SK-N-SH treated with all-trans-retinoic acid at 6 μM for 48 hours (cell line): Measurements from ENCODE around the gene RRM1.

Source experiments
- ATAC-seq: fragments of 200-7000 bp; cut with Tn5 transposase; 3 replicates; pipeline ENCODE4 v1.9.1; 2020; ENCODE audit warnings: mild to moderate bottlenecking, moderate library complexity
- BACH2 ChIP-seq: fragments of 250-450 bp; sonication (Bioruptor Pico); IDR thresholded peaks from 2 replicates; pipeline ENCODE4 v1.9.0; 2021; ENCODE audit warnings: mild to moderate bottlenecking, borderline replicate concordance
- CREB5 ChIP-seq: fragments of 250-450 bp; sonication (Bioruptor Pico); IDR thresholded peaks from 2 replicates; pipeline ENCODE4 v1.5.1; 2020; ENCODE audit warnings: low read depth, mild to moderate bottlenecking, moderate library complexity
- CSDC2 ChIP-seq: fragments of 250-450 bp; sonication (Bioruptor Pico); IDR thresholded peaks from 2 replicates; pipeline ENCODE4 v1.5.0; 2020; ENCODE audit warnings: mild to moderate bottlenecking, moderate library complexity
- CSRNP3 ChIP-seq: fragments of 250-450 bp; sonication (Bioruptor Pico); IDR thresholded peaks from 2 replicates; pipeline ENCODE4 v1.5.1; 2021; ENCODE audit warnings: mild to moderate bottlenecking, moderate library complexity
- ESRRG ChIP-seq: fragments of 250-450 bp; sonication (Bioruptor Pico); IDR thresholded peaks from 2 replicates; pipeline ENCODE4 v1.6.1; 2021; ENCODE audit warnings: mild to moderate bottlenecking
- GLIS3 ChIP-seq: fragments of 250-450 bp; sonication (Bioruptor Pico); IDR thresholded peaks from 2 replicates; pipeline ENCODE4 v1.5.0; 2020; ENCODE audit warnings: mild to moderate bottlenecking, moderate library complexity
- ISL1 ChIP-seq: fragments of 250-450 bp; sonication (Bioruptor Pico); IDR thresholded peaks from 2 replicates; pipeline ENCODE4 v2.1.2; 2022; ENCODE audit warnings: mild to moderate bottlenecking, moderate library complexity
- OSR1 ChIP-seq: fragments of 250-450 bp; sonication (Bioruptor Pico); IDR thresholded peaks from 2 replicates; pipeline ENCODE4 v1.8.0; 2022; ENCODE audit warnings: moderate library complexity, mild to moderate bottlenecking, inconsistent platforms
- PATZ1 ChIP-seq: fragments of 250-450 bp; sonication (Bioruptor Pico); IDR thresholded peaks from 2 replicates; pipeline ENCODE4 v1.8.0; 2020; ENCODE audit warnings: mild to moderate bottlenecking, moderate library complexity, borderline replicate concordance
- POU6F1 ChIP-seq: fragments of 250-450 bp; sonication (Bioruptor Pico); IDR thresholded peaks from 2 replicates; pipeline ENCODE4 v1.8.0; 2021; ENCODE audit warnings: low read depth, mild to moderate bottlenecking, moderate library complexity, borderline replicate concordance
- PPARA ChIP-seq: fragments of 250-450 bp; sonication (Bioruptor Pico); IDR thresholded peaks from 2 replicates; pipeline ENCODE4 v1.5.0; 2020; ENCODE audit warnings: mild to moderate bottlenecking, borderline replicate concordance
- RARB ChIP-seq: fragments of 250-450 bp; sonication (Bioruptor Pico); IDR thresholded peaks from 2 replicates; pipeline ENCODE4 v1.8.0; 2021; ENCODE audit warnings: mild to moderate bottlenecking, moderate library complexity
- SNAI2 ChIP-seq: fragments of 250-450 bp; sonication (Bioruptor Pico); IDR thresholded peaks from 2 replicates; pipeline ENCODE4 v1.5.0; 2020; ENCODE audit warnings: mild to moderate bottlenecking, moderate library complexity
- TCF4 ChIP-seq: fragments of 250-450 bp; sonication (Bioruptor Pico); IDR thresholded peaks from 2 replicates; pipeline ENCODE4 v1.8.0; 2021; ENCODE audit warnings: mild to moderate bottlenecking, moderate library complexity, borderline replicate concordance
- TOX ChIP-seq: fragments of 250-450 bp; sonication (Bioruptor Pico); IDR thresholded peaks from 2 replicates; pipeline ENCODE4 v1.8.0; 2021; ENCODE audit warnings: mild to moderate bottlenecking, moderate library complexity, borderline replicate concordance
- TSHZ2 ChIP-seq: fragments of 250-450 bp; sonication (Bioruptor Pico); IDR thresholded peaks from 2 replicates; pipeline ENCODE4 v1.5.0; 2020; ENCODE audit warnings: mild to moderate bottlenecking, moderate library complexity
- ZC3H10 ChIP-seq: fragments of 250-450 bp; sonication (Bioruptor Pico); IDR thresholded peaks from 2 replicates; pipeline ENCODE4 v1.5.1; 2021; ENCODE audit warnings: mild to moderate bottlenecking, moderate library complexity
- ZFP3 ChIP-seq: fragments of 250-450 bp; sonication (Bioruptor Pico); IDR thresholded peaks from 2 replicates; pipeline ENCODE4 v1.5.0; 2020; ENCODE audit warnings: mild to moderate bottlenecking, moderate library complexity
- ZNF70 ChIP-seq: fragments of 450-650 bp; formaldehyde crosslinking; IDR thresholded peaks from 2 replicates; pipeline ENCODE4 v1.5.0; 2020; ENCODE audit warnings: mild to moderate bottlenecking, moderate library complexity
- ZNF8 ChIP-seq: fragments of 450-650 bp; formaldehyde crosslinking; IDR thresholded peaks from 2 replicates; pipeline ENCODE4 v1.5.0; 2020; ENCODE audit warnings: mild to moderate bottlenecking, moderate library complexity

RRM1 gene

GRCh38 chr11:4167292-4167691 lies 72.7 kb downstream of the RRM1 start:
- TF ChIP-seq ZNF8 (CRISPR knock-in tag) (no peak), RARB (CRISPR knock-in tag) (no peak), ZC3H10 (CRISPR knock-in tag) (no peak), TSHZ2 (CRISPR knock-in tag) (no peak), POU6F1 (CRISPR knock-in tag) (no peak), ZNF70 (no peak)
- ATAC-seq, result no peak

GRCh38 chr11:4167758-4168157 lies 73.2 kb downstream of the RRM1 start:
- TF ChIP-seq BACH2 (CRISPR knock-in tag) (no peak), CSRNP3 (CRISPR knock-in tag) (no peak), ZNF70 (no peak), CSDC2 (CRISPR knock-in tag) (no peak), RARB (CRISPR knock-in tag) (no peak), SNAI2 (CRISPR knock-in tag) (no peak), ZFP3 (CRISPR knock-in tag) (no peak)
- ATAC-seq, result no peak

- 0 out of 3 replicates have a peak, but pooled peaks have one; percentile 26 for ATAC-seq
Measured at GRCh38 chr11:4175620-4176350, 81.2 kb downstream of the RRM1 start.

GRCh38 chr11:4178813-4179662 lies 84.4 kb downstream of the RRM1 start:
- ATAC-seq, result no peak
- no peak for TF ChIP-seq GLIS3 (CRISPR knock-in tag)
- TF ChIP-seq CREB5, result no peak
- TF ChIP-seq PATZ1 (CRISPR knock-in tag), result no peak
- TF ChIP-seq ISL1, result no peak
- no peak for TF ChIP-seq BACH2 (CRISPR knock-in tag)
- no peak for TF ChIP-seq TCF4
- TF ChIP-seq ESRRG (CRISPR knock-in tag), result no peak
- no peak for TF ChIP-seq OSR1 (CRISPR knock-in tag)
- no peak for TF ChIP-seq TOX (CRISPR knock-in tag)
- no peak for TF ChIP-seq ZNF8 (CRISPR knock-in tag)
- TF ChIP-seq SNAI2 (CRISPR knock-in tag), result no peak
- no peak for TF ChIP-seq ZC3H10 (CRISPR knock-in tag)
- no peak for TF ChIP-seq ZNF70
- TF ChIP-seq RARB (CRISPR knock-in tag), result no peak
- no peak for TF ChIP-seq PPARA
- TF ChIP-seq POU6F1 (CRISPR knock-in tag), result no peak
